Stimulated activated CD4-positive, alpha-beta T cell treated with anti-CD3 and anti-CD28 coated beads, Interleukin-4, amount 100 ng/mL, for 24 hours (primary cell): Measurements from ENCODE around the gene DAAM1.

Experiments
- DNase-seq: peaks from one replicate; pipeline ENCODE4 v3.0.0-alpha.2; 2020

Gene DAAM1

GRCh38 chr14:59294662-59294992, 106.2 kb downstream of the DAAM1 start:
- no peak for DNase-seq

GRCh38 chr14:59295951-59296350, 107.5 kb downstream of the DAAM1 start:
- no peak for DNase-seq

- no peak for DNase-seq
Observed at GRCh38 chr14:59296508-59296907, 108.0 kb downstream of the DAAM1 start.

GRCh38 chr14:59297071-59297776, 108.8 kb downstream of the DAAM1 start:
- no peak for DNase-seq

GRCh38 chr14:59299731-59300130, 111.3 kb downstream of the DAAM1 start:
- DNase-seq: no peak

DNA sequence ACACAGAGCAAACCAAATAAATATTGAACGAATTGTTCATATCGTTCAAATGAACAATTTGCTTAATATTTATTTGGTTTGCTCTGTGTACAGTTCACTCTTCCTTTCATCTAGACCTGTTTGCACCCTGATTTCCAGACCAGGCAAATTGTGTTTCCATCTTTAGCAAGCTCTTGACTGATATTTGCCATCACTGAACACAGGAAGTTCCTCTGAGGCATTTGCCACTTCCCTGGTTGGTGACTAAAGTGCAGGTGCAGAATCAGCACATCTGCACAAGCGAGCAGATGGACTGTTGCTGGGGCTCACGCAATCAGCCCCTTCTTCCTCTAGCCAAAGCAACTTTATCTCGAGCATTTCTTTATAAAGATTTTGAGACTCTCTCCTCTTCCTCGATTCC, 112.9 kb downstream of the DAAM1 start:
- no peak for DNase-seq

GRCh38 chr14:59302313-59302712, 113.8 kb downstream of the DAAM1 start:
- DNase-seq: no peak

GRCh38 chr14:59303216-59303615, 114.7 kb downstream of the DAAM1 start:
- DNase-seq: no peak

DNA sequence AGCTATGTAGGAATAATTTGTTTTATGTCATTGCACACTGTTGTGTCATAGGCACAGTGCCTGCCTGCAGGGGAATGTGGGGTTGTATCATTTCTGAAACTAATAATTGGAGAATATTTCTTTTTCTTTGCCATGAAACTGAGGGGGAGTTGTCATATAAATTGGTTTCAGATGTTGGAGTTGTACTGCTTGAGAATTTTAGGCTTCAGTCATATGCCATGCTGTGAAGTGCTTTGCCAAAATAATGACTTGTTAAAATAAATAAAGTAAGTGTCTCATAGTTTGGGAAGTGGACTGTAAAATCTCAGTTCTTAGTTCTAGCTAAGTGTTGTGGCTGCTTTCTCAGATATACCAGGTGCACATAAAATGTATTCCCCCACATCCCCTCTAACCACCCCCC, 116.8 kb downstream of the DAAM1 start:
- DNase-seq: no peak

DNA sequence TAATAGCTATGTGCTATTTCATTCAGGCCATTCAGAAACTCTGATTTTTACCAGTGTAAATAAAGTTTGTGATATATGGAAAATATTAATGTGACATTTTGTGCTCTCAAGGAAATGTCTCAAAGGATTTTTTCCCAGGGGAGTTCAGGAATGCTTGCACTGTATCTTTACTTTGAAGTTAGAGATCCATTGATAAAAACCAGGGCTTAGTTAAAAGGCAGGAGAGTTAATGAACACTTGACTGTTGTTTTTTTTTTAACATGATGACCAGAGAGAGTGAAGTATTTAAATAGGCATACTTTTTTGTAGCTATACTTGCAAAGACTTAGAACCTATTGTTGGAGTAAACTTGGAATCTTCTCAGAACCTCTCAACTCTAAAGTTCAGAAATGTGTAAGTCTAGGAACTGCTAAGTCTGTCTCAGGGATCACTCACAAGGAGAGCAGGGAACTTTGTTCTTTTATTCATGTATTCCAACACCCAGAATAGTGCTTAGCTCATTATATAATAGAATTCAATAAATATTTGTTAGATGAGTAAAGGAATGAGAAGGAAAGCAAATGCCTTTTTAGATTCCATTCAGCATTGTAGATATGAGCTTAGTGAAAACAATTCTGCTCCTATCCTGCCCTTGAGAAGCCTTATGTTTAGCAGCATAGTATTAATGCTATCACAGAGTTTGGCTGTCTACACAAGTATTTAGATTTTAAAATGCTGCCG, 117.5 kb downstream of the DAAM1 start:
- no peak for DNase-seq

- DNase-seq: no peak
Observed at GRCh38 chr14:59306775-59307174, 118.3 kb downstream of the DAAM1 start.

GRCh38 chr14:59308086-59308485, 119.6 kb downstream of the DAAM1 start:
- DNase-seq: no peak

GRCh38 chr14:59308673-59309072, 120.2 kb downstream of the DAAM1 start:
- DNase-seq: no peak

DNA sequence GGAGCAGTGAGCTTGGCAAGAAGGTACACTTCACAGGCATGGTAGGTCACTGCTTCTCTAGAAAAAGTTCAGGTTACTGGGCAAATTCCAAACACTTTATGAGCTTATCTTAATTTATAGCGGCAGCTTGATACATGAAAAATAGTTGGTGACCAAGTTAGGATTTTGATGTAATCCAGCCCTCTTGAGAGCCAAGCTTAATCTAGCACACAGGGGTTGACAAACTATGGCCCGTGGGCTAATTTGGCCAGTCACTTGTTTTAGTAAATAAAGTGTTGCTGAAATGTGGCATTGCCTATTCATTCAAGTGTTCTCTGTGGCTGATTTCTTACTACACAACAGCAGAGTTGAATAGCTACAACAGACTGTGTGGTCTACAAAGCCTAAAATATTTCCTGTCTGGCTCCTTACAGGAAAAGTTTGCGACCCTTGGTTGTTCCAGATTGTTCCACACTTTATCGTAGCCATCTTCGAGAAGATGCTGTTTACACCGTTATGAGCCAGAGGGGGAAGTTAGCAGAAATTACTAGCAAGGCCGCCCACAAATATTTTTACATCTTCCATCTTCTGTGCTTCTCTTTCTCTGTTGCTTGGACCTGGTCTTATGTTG, 120.9 kb downstream of the DAAM1 start:
- DNase-seq: no peak

- DNase-seq: no peak
Observed at GRCh38 chr14:59310633-59311032, 122.2 kb downstream of the DAAM1 start.

- no peak for DNase-seq
Observed at GRCh38 chr14:59311723-59312122, 123.3 kb downstream of the DAAM1 start.

DNA sequence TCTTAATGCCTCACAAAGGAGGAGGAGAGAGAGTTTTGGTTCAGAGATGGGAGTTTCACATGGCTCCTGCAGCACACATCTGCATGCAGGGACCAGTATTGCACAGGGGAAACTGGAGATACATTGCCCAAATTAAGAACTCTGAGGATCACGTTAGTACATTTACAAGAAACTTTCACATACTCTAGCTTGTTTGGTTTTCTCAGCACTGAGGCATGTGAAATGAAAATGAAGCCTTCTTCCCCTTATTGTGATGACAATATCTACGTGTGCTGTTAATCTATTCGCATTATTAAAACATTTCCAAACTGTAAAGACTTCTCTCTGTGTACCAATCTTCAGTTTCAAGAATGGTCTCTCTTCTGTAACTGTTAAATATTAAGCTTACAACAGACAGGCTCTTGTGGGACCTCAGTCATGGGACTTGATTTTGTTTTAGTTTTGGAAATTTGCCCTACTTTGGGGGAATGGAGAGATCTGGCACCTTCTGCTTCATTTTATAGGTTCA, 124.7 kb downstream of the DAAM1 start:
- DNase-seq: no peak

GRCh38 chr14:59313658-59314608, 125.5 kb downstream of the DAAM1 start:
- DNase-seq: no peak

- DNase-seq: no peak
Observed at GRCh38 chr14:59314953-59315599, 126.6 kb downstream of the DAAM1 start.

DNA sequence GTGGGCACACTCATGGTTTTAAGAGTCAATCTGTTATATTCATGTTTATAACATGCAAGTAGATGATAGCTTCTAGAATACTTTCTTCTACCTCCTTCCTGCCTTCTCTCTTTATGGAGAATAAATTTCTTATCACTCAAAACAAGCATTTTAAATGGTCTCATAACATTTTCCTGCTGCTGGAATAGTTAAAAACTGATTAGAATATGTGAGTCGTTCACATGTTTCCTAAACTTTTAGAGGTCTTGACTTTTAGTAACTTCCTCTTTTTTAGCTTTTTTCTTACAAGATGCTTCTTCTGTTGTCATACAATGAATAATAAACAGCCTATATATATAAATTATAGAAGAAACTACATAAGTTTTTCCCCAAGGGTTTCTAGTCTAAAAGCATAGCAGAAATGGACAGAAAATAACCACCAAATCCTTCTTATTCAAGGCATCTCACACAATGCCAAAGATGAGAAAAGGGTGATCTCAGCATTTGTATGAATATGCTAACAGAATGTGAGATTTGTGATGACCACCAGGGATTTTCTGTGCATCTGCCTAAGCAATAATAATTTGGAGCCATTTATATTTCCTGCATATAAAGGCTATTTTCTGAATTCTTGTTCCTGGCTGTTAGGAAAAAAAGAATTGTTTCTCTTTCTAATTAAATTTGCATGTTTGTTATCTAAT, 127.8 kb downstream of the DAAM1 start:
- no peak for DNase-seq

GRCh38 chr14:59317346-59317745, 128.9 kb downstream of the DAAM1 start:
- DNase-seq: no peak
